H1 (cell line): Measurements from ENCODE around the gene KIR2DL1. TPM values are rescaled to one million over a fixed set of nuclear protein-coding genes. Genes with fewer than 3 reads are reported as not detected.

Experiments
- CTCF ChIA-PET: fragments of 300-600 bp; sonication (Branson Sonifier 250); formaldehyde crosslinking; loops from one replicate; lab custom pipeline; 2021; ENCODE audit not compliant: partially characterized antibody; lab: Charles Lee
- POLR2A ChIA-PET: fragments of 300-600 bp; sonication (Branson Sonifier 250); formaldehyde crosslinking; loops from one replicate; lab custom pipeline; 2021; ENCODE audit warnings: inconsistent platforms; ENCODE audit not compliant: partially characterized antibody; lab: Charles Lee
- DNase-seq, 2 experiments: peaks; one replicate each; pipeline versions ENCODE4 v3.0.0 to v3.0.0-alpha.2; 2010 to 2022; ENCODE audit warnings: low spot score in 2 of 2, low read depth in 1 of 2, mixed read lengths in 1 of 2
- FAIRE-seq: peaks from 2 replicates; lab custom pipeline; 2011; peaks lifted over from hg19 to GRCh38; lab: Jason Lieb, UNC
- H2AFZ ChIP-seq: 2 replicates; pipeline ENCODE4 v1.8.1; 2012; ENCODE audit warnings: low read length, inconsistent platforms
- H2AK5ac ChIP-seq: 2 replicates; pipeline ENCODE4 v1.6.1; 2013; ENCODE audit warnings: low read depth, low read length
- H2BK120ac ChIP-seq: replicated peaks from 2 replicates; pipeline ENCODE3; 2013; ENCODE audit warnings: low read depth, low read length, inconsistent platforms
- H2BK12ac ChIP-seq: 2 replicates; pipeline ENCODE4 v1.6.1; 2013; ENCODE audit warnings: low read depth, low read length
- H2BK15ac ChIP-seq: 2 replicates; pipeline ENCODE4 v1.6.1; 2013; ENCODE audit warnings: low read length
- H2BK20ac ChIP-seq: 2 replicates; pipeline ENCODE4 v1.6.1; 2013; ENCODE audit warnings: low read length
- H2BK5ac ChIP-seq: 2 replicates; pipeline ENCODE4 v1.6.1; 2013; ENCODE audit warnings: low read depth, low read length
- H3K14ac ChIP-seq: 2 replicates; pipeline ENCODE4 v1.6.1; 2013; ENCODE audit warnings: inconsistent platforms; ENCODE audit not compliant: insufficient read length
- H3K18ac ChIP-seq: 2 replicates; pipeline ENCODE4 v1.6.1; 2013; ENCODE audit warnings: low read length; ENCODE audit errors: extremely low read depth
- H3K23ac ChIP-seq: 2 replicates; pipeline ENCODE4 v1.6.1; 2013; ENCODE audit warnings: inconsistent platforms; ENCODE audit not compliant: insufficient read length
- H3K23me2 ChIP-seq: 2 replicates; pipeline ENCODE4 v1.6.1; 2013; ENCODE audit warnings: low read depth, low read length
- H3K27ac ChIP-seq: 2 replicates; pipeline ENCODE4 v1.6.1; 2011; ENCODE audit warnings: low read depth, low read length, inconsistent platforms
- H3K27me3 ChIP-seq, 4 experiments: replicated peaks in 1 of 4; 1 replicate in 1 of 4; 2 replicates in 3 of 4; pipeline versions ENCODE4 v1.6.1 to v1.8.1; 2011 to 2013; ENCODE audit warnings: low read length in 3 of 4, mild to moderate bottlenecking in 3 of 4, inconsistent platforms in 2 of 4, mixed read lengths in 2 of 4, moderate library complexity in 1 of 4; ENCODE audit not compliant: control insufficient read depth in 3 of 4, insufficient read depth in 3 of 4; ENCODE audit errors: extremely low read depth in 1 of 4
- H3K36me3 ChIP-seq, 4 experiments: 2 replicates each; pipeline versions ENCODE4 v1.6.1 to v1.8.1; 2011 to 2013; ENCODE audit warnings: mild to moderate bottlenecking in 4 of 4, low read length in 3 of 4, moderate library complexity in 2 of 4, control low read depth in 1 of 4, inconsistent platforms in 1 of 4; ENCODE audit not compliant: insufficient read depth in 4 of 4, control insufficient read depth in 2 of 4
- H3K4ac ChIP-seq: replicated peaks from 2 replicates; pipeline ENCODE3; 2013; ENCODE audit warnings: low read length, low read depth, mixed read lengths, inconsistent platforms; ENCODE audit not compliant: insufficient read length
- H3K4me1 ChIP-seq, 4 experiments: replicated peaks in 1 of 4; 1 replicate in 1 of 4; 2 replicates in 3 of 4; pipeline versions ENCODE4 v1.6.1 to v1.8.1; 2011 to 2013; ENCODE audit warnings: low read length in 3 of 4, inconsistent platforms in 2 of 4, mixed read lengths in 1 of 4; ENCODE audit not compliant: insufficient read depth in 4 of 4, control insufficient read depth in 3 of 4
- H3K4me2 ChIP-seq, 2 experiments: 2 replicates each; pipeline versions ENCODE4 v1.6.1 to v1.8.1; 2011 to 2013; ENCODE audit warnings: low read depth in 2 of 2, low read length in 2 of 2, control low read depth in 1 of 2, inconsistent platforms in 1 of 2, mild to moderate bottlenecking in 1 of 2; ENCODE audit not compliant: insufficient read depth in 1 of 2
- H3K4me3 ChIP-seq, 4 experiments: fragments of 200-600, 300-600 bp in 1 of 4; sonication (generic), shearing (Covaris generic), sonication (Bioruptor Twin) in 1 of 4; 2 replicates each; pipeline versions ENCODE4 v1.5.1 to v1.8.1; 2011 to 2016; ENCODE audit warnings: low read length in 4 of 4, low read depth in 3 of 4, control low read depth in 2 of 4, inconsistent platforms in 2 of 4, mild to moderate bottlenecking in 2 of 4, mixed read lengths in 1 of 4, moderate library complexity in 1 of 4; ENCODE audit not compliant: insufficient read depth in 2 of 4; ENCODE audit errors: extremely low read depth in 1 of 4
- H3K56ac ChIP-seq: replicated peaks from 2 replicates; pipeline ENCODE3; 2013; ENCODE audit warnings: low read depth, mild to moderate bottlenecking, mixed read lengths, low read length, inconsistent platforms; ENCODE audit not compliant: insufficient read length
- H3K79me1 ChIP-seq: 2 replicates; pipeline ENCODE4 v1.6.1; 2013; ENCODE audit warnings: low read depth, low read length, control low read depth
- H3K79me2 ChIP-seq, 2 experiments: 2 replicates each; pipeline versions ENCODE4 v1.6.1 to v1.8.1; 2012 to 2013; ENCODE audit warnings: low read length in 2 of 2, mild to moderate bottlenecking in 2 of 2, inconsistent platforms in 1 of 2; ENCODE audit not compliant: insufficient read depth in 2 of 2, control insufficient read depth in 1 of 2
- H3K9ac ChIP-seq, 4 experiments: replicated peaks in 1 of 4; 1 replicate in 1 of 4; 2 replicates in 3 of 4; pipeline versions ENCODE4 v1.6.1 to v1.8.1; 2011 to 2013; ENCODE audit warnings: low read depth in 3 of 4, low read length in 3 of 4, control low read depth in 2 of 4, mild to moderate bottlenecking in 2 of 4, moderate library complexity in 2 of 4, inconsistent platforms in 1 of 4; ENCODE audit errors: extremely low read depth in 1 of 4
- H3K9me3 ChIP-seq, 2 experiments: 2 replicates each; pipeline versions ENCODE4 v1.6.1 to v1.8.1; 2012 to 2013; ENCODE audit warnings: mild to moderate bottlenecking in 2 of 2, moderate library complexity in 2 of 2, control low read depth in 1 of 2, inconsistent platforms in 1 of 2, low read depth in 1 of 2, low read length in 1 of 2, mixed read lengths in 1 of 2; ENCODE audit not compliant: insufficient read depth in 2 of 2
- H4K20me1 ChIP-seq, 2 experiments: replicated peaks in 1 of 2; 2 replicates each; pipeline versions ENCODE3 to v1.8.1; 2011 to 2013; ENCODE audit warnings: inconsistent platforms in 2 of 2, low read length in 2 of 2, mild to moderate bottlenecking in 1 of 2; ENCODE audit not compliant: insufficient read depth in 2 of 2, control insufficient read depth in 1 of 2
- H4K5ac ChIP-seq: 2 replicates; pipeline ENCODE4 v1.6.1; 2013; ENCODE audit warnings: low read length, low read depth, mixed read lengths, inconsistent platforms; ENCODE audit not compliant: insufficient read length
- H4K8ac ChIP-seq: 2 replicates; pipeline ENCODE4 v1.8.0; 2013; ENCODE audit warnings: mild to moderate bottlenecking, moderate library complexity, low read length, inconsistent platforms; ENCODE audit not compliant: insufficient read depth; ENCODE audit errors: extremely low read depth
- H4K91ac ChIP-seq: replicated peaks from 2 replicates; pipeline ENCODE3; 2013; ENCODE audit warnings: low read length, mixed read lengths, inconsistent platforms; ENCODE audit not compliant: insufficient read length
- CBX8 ChIP-seq: fragments of 300-800, 300-1000 bp; sonication (generic); IDR thresholded peaks from 2 replicates; pipeline ENCODE4 v1.7.1; 2016; ENCODE audit warnings: low read depth, low read length, borderline replicate concordance
- GABPA ChIP-seq: IDR thresholded peaks from 2 replicates; pipeline ENCODE4 v1.6.1; 2011; ENCODE audit warnings: mild to moderate bottlenecking, low read length, moderate library complexity, borderline replicate concordance; ENCODE audit not compliant: insufficient read depth
- HDAC2 ChIP-seq, 2 experiments: fragments of 300-600 bp in 1 of 2; sonication (generic) in 1 of 2; IDR thresholded peaks; 2 replicates each; pipeline ENCODE4 v1.6.1; 2011 to 2012; ENCODE audit warnings: low read depth in 2 of 2, low read length in 2 of 2, mild to moderate bottlenecking in 2 of 2, moderate library complexity in 2 of 2, borderline replicate concordance in 1 of 2, inconsistent platforms in 1 of 2
- HDAC6 ChIP-seq: IDR thresholded peaks from one replicate; pipeline ENCODE4 v1.7.1; 2012; ENCODE audit warnings: low read depth, mild to moderate bottlenecking, inconsistent platforms, low read length, moderate library complexity
- POLR2A ChIP-seq, 2 experiments: IDR thresholded peaks; 1 replicate in 1 of 2; 2 replicates in 1 of 2; pipeline ENCODE4 v1.6.1; 2011; ENCODE audit warnings: low read depth in 2 of 2, low read length in 2 of 2, mild to moderate bottlenecking in 2 of 2; ENCODE audit errors: control extremely low read depth in 1 of 2
- POLR2AphosphoS5 ChIP-seq: IDR thresholded peaks from 2 replicates; pipeline ENCODE4 v1.6.1; 2011; ENCODE audit warnings: low read depth, low read length
- SAP30 ChIP-seq: fragments of 300-600 bp; sonication (generic); IDR thresholded peaks from 2 replicates; pipeline ENCODE4 v1.7.1; 2012; ENCODE audit warnings: low read length, moderate library complexity, mild to moderate bottlenecking, inconsistent platforms; ENCODE audit not compliant: insufficient read depth, insufficient replicate concordance
- TBP ChIP-seq: IDR thresholded peaks from 2 replicates; pipeline ENCODE4 v1.6.1; 2011; ENCODE audit warnings: low read depth, low read length, improper control_type of control experiment
- TEAD4 ChIP-seq: IDR thresholded peaks from 2 replicates; pipeline ENCODE4 v1.6.1; 2012; ENCODE audit warnings: low read depth, low read length, inconsistent platforms, mixed read lengths
- ZNF274 ChIP-seq: IDR thresholded peaks from 2 replicates; pipeline ENCODE4 v1.7.0; 2012; ENCODE audit warnings: low read length, borderline replicate concordance; ENCODE audit errors: extremely low read depth
- WGBS, 2 experiments: shearing (Covaris generic) in 1 of 2; methylation state at CpG; one replicate each; pipeline versions ENCODE4 v1.1.6 to v1.1.7; 2013 to 2015; ENCODE audit warnings: low lambda C conversion rate in 2 of 2, mixed read lengths in 2 of 2, inconsistent platforms in 1 of 2, low coverage in 1 of 2, missing lambda C conversion rate in 1 of 2; ENCODE audit not compliant: insufficient replicate concordance in 2 of 2, insufficient coverage in 1 of 2, insufficient read length in 1 of 2; ENCODE audit errors: extremely low coverage in 1 of 2, missing lambda C conversion rate in 1 of 2; 5-methylcytosine and 5-hydroxymethylcytosine counted together
- polyA plus RNA-seq, 7 experiments: library from polyadenylated mRNA; depleted of rRNA in 3 of 7; stranded (reverse) in 5 of 7; unstranded in 2 of 7; fragments of >200 nt in 5 of 7; fragments of 200-250 nt in 2 of 7; gene quantifications; 1 replicate in 5 of 7; 2 replicates in 1 of 7; 4 replicates in 1 of 7; pipeline versions ENCODE4 v1.2.1 to v1.2.3, GENCODE V29; 2011 to 2013; ENCODE audit warnings: missing spikeins in 2 of 7, mixed read lengths in 2 of 7
- total RNA-seq: library from RNA; stranded (reverse); fragmentation: NEBNext Ultra II Directional; extraction: Animal tissue kit (Norgen Biotek cat#: 25700); gene quantifications from 2 replicates; pipeline ENCODE4 v1.2.1, GENCODE V29; 2021
- TF ChIP-seq, protein P1 (sequence below): IDR thresholded peaks from 2 replicates; pipeline ENCODE4 v1.6.1; 2012; ENCODE audit warnings: inconsistent platforms

KIR2DL1 gene
- total and polyA plus RNA-seq, 2 of the 8 experiments (the other 6 are each of a cell fraction or from before 2014, with no cell fraction given): not detected

- Histone ChIP-seq H3K14ac (no peak overlapping the region), H3K18ac (no peak overlapping the region), H2AK5ac (no peak overlapping the region), H3K79me1 (no peaks in the 10 kb centered on the region), H4K8ac (no peak overlapping the region), H3K36me3 (no peaks in the 10 kb centered on the region), H3K56ac (no peak overlapping the region), H3K79me2 (no peaks in the 10 kb centered on the region), H3K4ac (no peak overlapping the region), H3K27me3 (no peaks in the 10 kb centered on the region), H2BK15ac (no peak overlapping the region), H3K4me2 (no peak overlapping the region), H2BK20ac (no peak overlapping the region), H3K4me3 (no peak overlapping the region), H2BK5ac (no peak overlapping the region), H3K9me3 (peaks cover 55 to 68% of the 10 kb centered on the region in 2 experiments), H4K5ac (no peak overlapping the region), H2AFZ (no peak overlapping the region), H3K9ac (no peak overlapping the region), H3K23ac (no peak overlapping the region), H4K91ac (no peak overlapping the region), H4K20me1 (no peaks in the 10 kb centered on the region), H3K27ac (no peak overlapping the region), H2BK12ac (no peak overlapping the region), H2BK120ac (no peak overlapping the region), H3K4me1 (no peaks in the 10 kb centered on the region), H3K23me2 (no peaks in the 10 kb centered on the region)
- WGBS, 2 experiments: 57% methylated on average over 5 of the region's 5 CpGs; no CpG with 5 or more reads in 1 of the 2 experiments
- POLR2A ChIA-PET: no interaction called here
- no peak for DNase-seq
- no peak for FAIRE-seq
- CTCF ChIA-PET: no interaction called here
- TF ChIP-seq POLR2AphosphoS5 (no peak), GABPA (no peak), HDAC6 (no peak), TEAD4 (no peak), CBX8 (no peak), HDAC2 (IDR thresholded peaks at IDR 0.05; ENCODE audit: borderline replicate concordance in 1 of 2, low read depth in 2 of 2, low read length in 2 of 2) (no peak), POLR2A (IDR thresholded peaks at IDR 0.05; ENCODE audit: control extremely low read depth in 1 of 2, low read depth in 2 of 2, low read length in 2 of 2) (no peak), TBP (no peak), ZNF274 (no peak), SAP30 (no peak)
- TF ChIP-seq, protein P1, sequence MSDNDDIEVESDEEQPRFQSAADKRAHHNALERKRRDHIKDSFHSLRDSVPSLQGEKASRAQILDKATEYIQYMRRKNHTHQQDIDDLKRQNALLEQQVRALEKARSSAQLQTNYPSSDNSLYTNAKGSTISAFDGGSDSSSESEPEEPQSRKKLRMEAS: no peak
Observed at GRCh38 chr19:54790711-54791110, 21.1 kb downstream of the KIR2DL1 start.
